Measurements from ENCODE around the gene ADORA2B.
"Not testable (repeated sequence)": the region's sequence is repeated elsewhere in the genome, so short reads cannot be mapped to it uniquely, and the experiment has no call there.

The ADORA2B gene

GRCh38 chr17:15922586-15922985 is 22.3 kb upstream of the ADORA2B start:
- no peak for DNase-seq (ENCODE audit: low read depth)

DNA sequence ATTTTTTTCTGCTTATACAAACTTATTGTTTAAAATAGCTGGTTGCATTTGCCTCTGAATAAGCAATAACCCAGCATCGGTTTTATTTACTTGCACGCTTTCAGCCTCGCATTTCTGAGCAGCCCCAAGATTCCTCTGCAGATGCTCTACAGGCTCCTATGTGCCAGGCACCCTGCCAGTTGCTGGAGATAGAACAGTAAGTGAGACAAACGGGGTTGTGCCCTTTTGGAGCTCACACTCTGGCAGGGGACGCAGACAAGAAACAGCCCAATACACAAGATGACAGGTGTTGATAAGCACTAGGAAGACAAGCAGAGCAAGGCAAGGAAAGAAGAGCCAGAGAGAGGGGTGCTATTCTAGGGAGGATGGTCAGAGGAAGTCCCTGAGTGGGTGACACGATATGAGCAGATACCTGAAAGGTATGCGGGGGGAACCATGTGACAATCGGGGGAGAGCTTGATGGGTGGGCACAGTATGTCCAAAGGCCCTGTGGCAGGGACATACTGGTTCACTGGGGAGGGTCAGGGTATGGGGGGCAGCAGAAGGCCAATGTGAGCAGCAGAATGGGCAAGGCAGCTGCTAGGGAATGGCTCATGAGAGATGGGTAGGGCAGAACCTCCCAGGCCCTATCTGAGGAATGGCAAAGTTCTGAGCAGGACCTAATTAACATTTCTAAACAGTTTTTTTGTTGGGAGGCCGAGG is 18.7 kb upstream of the ADORA2B start:
- no peak for DNase-seq (ENCODE audit: low read depth)

GRCh38 chr17:15928286-15928785 is 16.6 kb upstream of the ADORA2B start:
- no peak for DNase-seq (ENCODE audit: low read depth)

- DNase-seq (ENCODE audit: low read depth): no peak
Observed at GRCh38 chr17:15929941-15930340, 15.0 kb upstream of the ADORA2B start.

DNA sequence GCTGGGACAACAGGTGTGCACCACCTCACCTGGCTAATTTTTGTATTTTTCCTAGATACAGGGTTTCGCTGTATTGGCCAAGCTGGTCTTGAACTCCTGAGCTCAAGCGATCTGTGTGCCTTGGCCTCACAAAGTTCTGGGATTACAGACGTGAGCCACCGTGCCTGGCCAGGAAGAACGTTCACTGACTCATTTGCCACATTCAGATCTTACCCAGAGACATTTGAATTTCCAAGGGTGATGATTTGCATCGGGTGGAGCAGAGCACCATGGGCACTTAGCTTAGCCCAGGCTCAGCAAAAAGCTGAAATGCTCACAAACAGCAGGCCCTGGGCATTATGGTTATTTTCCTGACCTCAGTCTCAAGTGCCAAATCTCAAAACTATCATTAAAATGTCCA is 14.5 kb upstream of the ADORA2B start:
- no peak for DNase-seq (ENCODE audit: low read depth)

- DNase-seq (ENCODE audit: low read depth): no peak
Observed at GRCh38 chr17:15931394-15931793, 13.5 kb upstream of the ADORA2B start.

GRCh38 chr17:15934866-15935265 is 10.1 kb upstream of the ADORA2B start:
- no peak for DNase-seq (ENCODE audit: low read depth)

DNA sequence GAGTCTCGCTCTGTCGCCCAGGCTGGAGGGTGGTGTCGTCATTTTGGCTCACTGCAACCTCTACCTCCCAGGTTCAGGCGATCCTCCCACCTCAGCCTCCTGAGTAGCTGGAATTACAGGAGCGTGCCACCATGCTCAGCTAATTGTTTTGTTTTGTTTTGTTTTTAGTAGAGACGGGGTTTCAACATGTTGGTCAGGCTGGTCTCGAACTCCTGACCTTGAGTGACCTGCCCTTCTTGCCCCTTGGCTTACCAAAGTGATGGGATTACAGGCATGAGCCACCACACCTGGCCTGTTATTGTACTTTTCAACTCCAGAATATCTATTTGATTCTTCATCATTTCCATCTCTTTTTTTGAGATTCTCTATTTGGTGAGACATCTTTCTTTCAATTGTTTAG is 9.0 kb upstream of the ADORA2B start:
- DNase-seq (ENCODE audit: low read depth): no peak

DNA sequence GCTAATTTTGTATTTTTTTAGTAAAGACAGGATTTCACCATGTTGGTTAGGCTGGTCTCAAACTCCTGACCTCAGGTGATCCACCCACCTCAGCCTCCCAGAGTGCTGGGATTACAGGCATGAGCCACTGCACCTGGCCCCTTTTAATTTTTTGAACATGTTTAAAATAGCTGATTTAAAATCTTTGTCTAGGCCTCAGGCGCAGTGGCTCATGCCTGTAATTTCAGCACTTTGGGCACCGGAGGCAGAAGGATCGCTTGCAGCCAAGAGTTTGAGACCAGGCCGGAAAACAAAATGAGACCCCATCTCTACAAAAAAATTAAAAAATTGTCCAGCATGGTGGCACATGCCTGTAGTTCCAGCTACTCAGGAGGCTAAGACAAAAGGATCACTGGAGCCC is 8.4 kb upstream of the ADORA2B start:
- not testable (repeated sequence) for DNase-seq (ENCODE audit: low read depth)

DNA sequence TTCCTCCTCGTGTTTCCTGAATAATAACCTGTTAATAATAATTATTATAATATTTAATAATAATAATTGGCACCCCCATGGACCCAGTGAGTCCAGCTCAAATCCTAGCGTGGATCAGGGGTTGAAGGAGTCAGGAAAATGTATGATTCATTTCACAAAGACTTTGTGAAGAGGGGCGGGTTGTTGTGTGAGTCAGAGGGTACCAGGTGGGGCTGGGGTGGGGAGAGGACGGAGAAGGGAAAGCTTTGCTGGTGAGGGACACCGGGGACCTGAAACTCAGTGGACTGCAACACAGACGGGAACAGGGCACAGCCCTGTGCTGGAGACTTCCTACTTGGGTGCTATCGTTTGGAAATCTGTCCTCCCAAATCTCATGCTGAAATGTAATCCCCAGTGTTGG is 3.1 kb upstream of the ADORA2B start:
- no peak for DNase-seq (ENCODE audit: low read depth)

GRCh38 chr17:15942207-15942833 is 2.6 kb upstream of the ADORA2B start:
- no peak for DNase-seq (ENCODE audit: low read depth)

GRCh38 chr17:15943971-15944758 is 765 bp upstream of the ADORA2B start:
- no peak for DNase-seq (ENCODE audit: low read depth)

- DNase-seq (ENCODE audit: low read depth): no peak
Observed at GRCh38 chr17:15945527-15946191, 729 bp downstream of the ADORA2B start.

- no peak for DNase-seq (ENCODE audit: low read depth)
Observed at GRCh38 chr17:15946611-15947120, 1.7 kb downstream of the ADORA2B start.

DNA sequence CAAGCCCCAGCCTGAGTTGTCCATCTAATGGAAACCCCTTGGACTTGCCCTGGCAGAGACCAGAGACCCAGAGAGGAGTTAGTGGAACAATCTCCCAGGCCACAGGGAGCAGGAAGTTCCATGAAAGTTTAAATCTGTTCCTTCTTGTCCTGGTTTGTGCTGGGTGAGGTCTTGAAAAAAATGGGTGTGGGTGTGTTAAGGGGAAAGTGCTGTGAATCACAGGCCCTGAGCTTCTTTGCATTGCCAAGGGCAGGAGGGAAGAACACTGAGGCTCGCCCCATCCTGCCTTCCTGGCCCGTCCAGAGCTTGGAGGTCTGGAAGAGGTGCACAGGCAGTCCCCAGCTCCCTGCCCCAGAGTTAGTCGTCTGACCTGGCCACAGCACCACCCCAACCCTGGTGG is 2.3 kb downstream of the ADORA2B start:
- DNase-seq (ENCODE audit: low read depth): no peak

GRCh38 chr17:15947976-15948752 is 3.2 kb downstream of the ADORA2B start:
- DNase-seq (ENCODE audit: low read depth): no peak

GRCh38 chr17:15951368-15952047 is 6.6 kb downstream of the ADORA2B start:
- no peak for DNase-seq (ENCODE audit: low read depth)

DNA sequence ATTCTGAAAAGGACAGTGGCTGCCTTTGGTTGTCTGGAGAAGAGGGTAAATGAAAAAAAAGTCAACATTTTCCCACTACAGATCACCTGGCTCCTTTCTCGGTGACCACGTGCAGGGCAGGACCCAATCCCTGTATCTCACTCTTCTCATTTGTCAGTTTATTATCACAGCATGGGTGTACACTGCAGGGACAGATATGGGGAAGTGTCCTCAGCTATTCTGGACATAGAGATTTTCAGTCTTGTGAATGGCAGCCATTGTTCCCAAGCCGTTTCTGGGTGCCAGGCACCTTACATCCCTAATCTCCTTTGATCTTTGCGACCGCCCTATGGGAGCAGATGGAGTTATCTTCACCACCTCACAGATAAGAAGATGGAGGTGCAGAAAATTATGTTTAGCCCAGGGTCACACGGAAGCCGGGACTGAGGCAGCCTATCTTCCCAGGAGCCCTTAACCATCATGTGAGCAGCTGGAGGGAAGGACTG is 7.2 kb downstream of the ADORA2B start:
- no peak for DNase-seq (ENCODE audit: low read depth)

GRCh38 chr17:15952916-15953790 is 8.2 kb downstream of the ADORA2B start:
- no peak for DNase-seq (ENCODE audit: low read depth)

GRCh38 chr17:15954222-15954621 is 9.3 kb downstream of the ADORA2B start:
- no peak for DNase-seq (ENCODE audit: low read depth)
